Measurements from ENCODE around the gene CAB39L.
"Not testable (repeated sequence)": the region's sequence is repeated elsewhere in the genome, so short reads cannot be mapped to it uniquely, and the experiment has no call there.

The CAB39L gene

GRCh38 chr13:49341941-49342340 lies 101.9 kb downstream of the CAB39L start:
- Histone ChIP-seq H3K36me3 (ENCODE audit: insufficient read depth, low read length) (no peaks in the 10 kb centered on the region), H3K9me3 (replicated peaks; ENCODE audit: low read length) (no peaks in the 10 kb centered on the region), H3K4me2 (ENCODE audit: low read length) (no peak overlapping the region), H3K9ac (ENCODE audit: low read depth, low read length) (no peak overlapping the region), H3K4me1 (ENCODE audit: control insufficient read depth, insufficient read depth, low read length) (peaks cover 8% of the 10 kb centered on the region), H3K4me3 (ENCODE audit: low read length) (no peak overlapping the region), H3K27me3 (ENCODE audit: control insufficient read depth, insufficient read depth, low read length) (no peaks in the 10 kb centered on the region)

GRCh38 chr13:49341517-49341916 lies 102.3 kb downstream of the CAB39L start:
- no peaks in the 10 kb centered on the region for H3K9me3 ChIP-seq (replicated peaks; ENCODE audit: low read length)
- no peak overlapping the region for H3K4me2 ChIP-seq (ENCODE audit: low read length)
- H3K27me3 ChIP-seq (ENCODE audit: control insufficient read depth, insufficient read depth, low read length) = no peaks in the 10 kb centered on the region
- no peaks in the 10 kb centered on the region for H3K36me3 ChIP-seq (ENCODE audit: insufficient read depth, low read length)
- H3K9ac ChIP-seq (ENCODE audit: low read depth, low read length) = no peak overlapping the region
- H3K4me3 ChIP-seq (ENCODE audit: low read length) = no peak overlapping the region
- H3K4me1 ChIP-seq (ENCODE audit: control insufficient read depth, insufficient read depth, low read length) = peaks cover 8% of the 10 kb centered on the region

GRCh38 chr13:49340161-49340560 lies 103.7 kb downstream of the CAB39L start:
- Histone ChIP-seq H3K9ac (ENCODE audit: low read depth, low read length) (no peak overlapping the region), H3K36me3 (ENCODE audit: insufficient read depth, low read length) (no peaks in the 10 kb centered on the region), H3K9me3 (replicated peaks; ENCODE audit: low read length) (no peaks in the 10 kb centered on the region), H3K4me3 (ENCODE audit: low read length) (no peak overlapping the region), H3K4me2 (ENCODE audit: low read length) (no peak overlapping the region), H3K27me3 (ENCODE audit: control insufficient read depth, insufficient read depth, low read length) (no peaks in the 10 kb centered on the region), H3K4me1 (ENCODE audit: control insufficient read depth, insufficient read depth, low read length) (peaks cover 8% of the 10 kb centered on the region)

GRCh38 chr13:49336655-49337054 lies 107.2 kb downstream of the CAB39L start:
- Histone ChIP-seq H3K4me2 (ENCODE audit: low read length) (no peak overlapping the region), H3K9ac (ENCODE audit: low read depth, low read length) (no peak overlapping the region), H3K36me3 (ENCODE audit: insufficient read depth, low read length) (no peaks in the 10 kb centered on the region), H3K4me3 (ENCODE audit: low read length) (no peak overlapping the region), H3K27me3 (ENCODE audit: control insufficient read depth, insufficient read depth, low read length) (no peaks in the 10 kb centered on the region), H3K9me3 (replicated peaks; ENCODE audit: low read length) (no peaks in the 10 kb centered on the region), H3K4me1 (ENCODE audit: control insufficient read depth, insufficient read depth, low read length) (no peaks in the 10 kb centered on the region)

- no peak overlapping the region for H3K4me3 ChIP-seq (ENCODE audit: low read length)
- H3K4me1 ChIP-seq (ENCODE audit: control insufficient read depth, insufficient read depth, low read length) = no peaks in the 10 kb centered on the region
- no peak overlapping the region for H3K9ac ChIP-seq (ENCODE audit: low read depth, low read length)
- no peak overlapping the region for H3K4me2 ChIP-seq (ENCODE audit: low read length)
- no peaks in the 10 kb centered on the region for H3K36me3 ChIP-seq (ENCODE audit: insufficient read depth, low read length)
- H3K9me3 ChIP-seq (replicated peaks; ENCODE audit: low read length) = no peaks in the 10 kb centered on the region
- no peaks in the 10 kb centered on the region for H3K27me3 ChIP-seq (ENCODE audit: control insufficient read depth, insufficient read depth, low read length)
Observed at GRCh38 chr13:49330546-49330864, 113.4 kb downstream of the CAB39L start.

GRCh38 chr13:49329831-49330545 lies 113.9 kb downstream of the CAB39L start:
- no peaks in the 10 kb centered on the region for H3K27me3 ChIP-seq (ENCODE audit: control insufficient read depth, insufficient read depth, low read length)
- H3K9me3 ChIP-seq (replicated peaks; ENCODE audit: low read length) = no peaks in the 10 kb centered on the region
- H3K4me2 ChIP-seq (ENCODE audit: low read length) = no peak overlapping the region
- H3K9ac ChIP-seq (ENCODE audit: low read depth, low read length) = no peak overlapping the region
- H3K36me3 ChIP-seq (ENCODE audit: insufficient read depth, low read length) = no peaks in the 10 kb centered on the region
- H3K4me1 ChIP-seq (ENCODE audit: control insufficient read depth, insufficient read depth, low read length) = no peaks in the 10 kb centered on the region
- H3K4me3 ChIP-seq (ENCODE audit: low read length) = no peak overlapping the region

- not testable (repeated sequence) for H3K4me2 ChIP-seq (ENCODE audit: low read length); H3K36me3 ChIP-seq (ENCODE audit: insufficient read depth, low read length); H3K9me3 ChIP-seq (replicated peaks; ENCODE audit: low read length); H3K4me1 ChIP-seq (ENCODE audit: control insufficient read depth, insufficient read depth, low read length); H3K4me3 ChIP-seq (ENCODE audit: low read length); H3K27me3 ChIP-seq (ENCODE audit: control insufficient read depth, insufficient read depth, low read length); H3K9ac ChIP-seq (ENCODE audit: low read depth, low read length)
Observed at GRCh38 chr13:49327145-49327544, 116.7 kb downstream of the CAB39L start.

- Histone ChIP-seq H3K27me3 (ENCODE audit: control insufficient read depth, insufficient read depth, low read length) (no peaks in the 10 kb centered on the region), H3K4me2 (ENCODE audit: low read length) (no peak overlapping the region)
Observed at GRCh38 chr13:49326222-49326917, 117.5 kb downstream of the CAB39L start.

GRCh38 chr13:49323344-49323743 lies 120.5 kb downstream of the CAB39L start:
- no peak overlapping the region for H3K9ac ChIP-seq (ENCODE audit: low read depth, low read length)
- no peaks in the 10 kb centered on the region for H3K4me1 ChIP-seq (ENCODE audit: control insufficient read depth, insufficient read depth, low read length)
- H3K4me3 ChIP-seq (ENCODE audit: low read length) = no peak overlapping the region
- H3K9me3 ChIP-seq (replicated peaks; ENCODE audit: low read length) = no peaks in the 10 kb centered on the region
- H3K36me3 ChIP-seq (ENCODE audit: insufficient read depth, low read length) = no peaks in the 10 kb centered on the region
- no peak overlapping the region for H3K4me2 ChIP-seq (ENCODE audit: low read length)
- H3K27me3 ChIP-seq (ENCODE audit: control insufficient read depth, insufficient read depth, low read length) = no peaks in the 10 kb centered on the region

More at GRCh38 chr13:49326222-49326917, 117.5 kb downstream of the CAB39L start:
- Histone ChIP-seq H3K4me3 (ENCODE audit: low read length) (no peak overlapping the region), H3K4me1 (ENCODE audit: control insufficient read depth, insufficient read depth, low read length) (no peaks in the 10 kb centered on the region), H3K36me3 (ENCODE audit: insufficient read depth, low read length) (no peaks in the 10 kb centered on the region), H3K9me3 (replicated peaks; ENCODE audit: low read length) (no peaks in the 10 kb centered on the region), H3K9ac (ENCODE audit: low read depth, low read length) (no peak overlapping the region)

- Histone ChIP-seq H3K36me3 (ENCODE audit: insufficient read depth, low read length) (no peaks in the 10 kb centered on the region), H3K4me2 (ENCODE audit: low read length) (no peak overlapping the region)
Observed at GRCh38 chr13:49322702-49323101, 121.2 kb downstream of the CAB39L start.

GRCh38 chr13:49320975-49321374 lies 122.9 kb downstream of the CAB39L start:
- no peaks in the 10 kb centered on the region for H3K9me3 ChIP-seq (replicated peaks; ENCODE audit: low read length)
- H3K4me1 ChIP-seq (ENCODE audit: control insufficient read depth, insufficient read depth, low read length) = no peaks in the 10 kb centered on the region
- H3K4me2 ChIP-seq (ENCODE audit: low read length) = no peak overlapping the region
- no peaks in the 10 kb centered on the region for H3K36me3 ChIP-seq (ENCODE audit: insufficient read depth, low read length)
- H3K27me3 ChIP-seq (ENCODE audit: control insufficient read depth, insufficient read depth, low read length) = no peaks in the 10 kb centered on the region
- no peak overlapping the region for H3K4me3 ChIP-seq (ENCODE audit: low read length)
- no peak overlapping the region for H3K9ac ChIP-seq (ENCODE audit: low read depth, low read length)

More at GRCh38 chr13:49322702-49323101, 121.2 kb downstream of the CAB39L start:
- Histone ChIP-seq H3K9me3 (replicated peaks; ENCODE audit: low read length) (no peaks in the 10 kb centered on the region), H3K27me3 (ENCODE audit: control insufficient read depth, insufficient read depth, low read length) (no peaks in the 10 kb centered on the region), H3K4me1 (ENCODE audit: control insufficient read depth, insufficient read depth, low read length) (no peaks in the 10 kb centered on the region), H3K4me3 (ENCODE audit: low read length) (no peak overlapping the region), H3K9ac (ENCODE audit: low read depth, low read length) (no peak overlapping the region)

- Histone ChIP-seq H3K4me3 (ENCODE audit: low read length) (no peak overlapping the region), H3K9ac (ENCODE audit: low read depth, low read length) (no peak overlapping the region), H3K9me3 (replicated peaks; ENCODE audit: low read length) (no peaks in the 10 kb centered on the region), H3K27me3 (ENCODE audit: control insufficient read depth, insufficient read depth, low read length) (no peaks in the 10 kb centered on the region), H3K4me2 (ENCODE audit: low read length) (no peak overlapping the region), H3K4me1 (ENCODE audit: control insufficient read depth, insufficient read depth, low read length) (peaks cover 5% of the 10 kb centered on the region), H3K36me3 (ENCODE audit: insufficient read depth, low read length) (no peaks in the 10 kb centered on the region)
Observed at GRCh38 chr13:49319951-49320350, 123.9 kb downstream of the CAB39L start.
